Stimulated activated CD4-positive, alpha-beta T cell treated with anti-CD3 and anti-CD28 coated beads, Interleukin-4, amount 100 ng/mL, for 48 hours (primary cell): ENCODE measurements around the gene CRLF2.
"Not testable (repeated sequence)": the region's sequence is repeated elsewhere in the genome, so short reads cannot be mapped to it uniquely, and the experiment has no call there.

Source experiments
- DNase-seq, 2 donors: peaks; one replicate each; pipeline ENCODE4 v3.0.0-alpha.2; 2020; ENCODE audit warnings: low read depth in 2 of 2

The CRLF2 gene

DNA sequence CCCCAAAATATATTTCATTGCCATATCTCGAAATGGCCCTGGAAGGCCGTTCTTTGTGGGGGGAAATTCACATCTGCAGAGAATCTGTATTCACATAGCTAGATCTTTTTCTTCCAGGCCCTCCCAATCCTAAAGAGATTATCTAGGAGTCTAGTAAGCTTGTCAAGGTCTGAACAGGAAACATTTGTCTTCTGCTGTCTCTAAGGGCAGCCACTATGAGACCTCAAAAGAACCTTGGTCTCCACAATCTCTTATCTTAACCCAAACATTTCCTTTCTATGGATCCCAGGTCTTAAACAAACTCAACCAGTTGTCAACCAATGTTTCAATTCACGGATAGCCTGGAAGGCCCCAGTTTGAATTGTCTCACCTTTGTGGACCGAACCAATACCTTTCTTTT, 45.0 kb downstream of the CRLF2 start:
- DNase-seq, result no peak

DNA sequence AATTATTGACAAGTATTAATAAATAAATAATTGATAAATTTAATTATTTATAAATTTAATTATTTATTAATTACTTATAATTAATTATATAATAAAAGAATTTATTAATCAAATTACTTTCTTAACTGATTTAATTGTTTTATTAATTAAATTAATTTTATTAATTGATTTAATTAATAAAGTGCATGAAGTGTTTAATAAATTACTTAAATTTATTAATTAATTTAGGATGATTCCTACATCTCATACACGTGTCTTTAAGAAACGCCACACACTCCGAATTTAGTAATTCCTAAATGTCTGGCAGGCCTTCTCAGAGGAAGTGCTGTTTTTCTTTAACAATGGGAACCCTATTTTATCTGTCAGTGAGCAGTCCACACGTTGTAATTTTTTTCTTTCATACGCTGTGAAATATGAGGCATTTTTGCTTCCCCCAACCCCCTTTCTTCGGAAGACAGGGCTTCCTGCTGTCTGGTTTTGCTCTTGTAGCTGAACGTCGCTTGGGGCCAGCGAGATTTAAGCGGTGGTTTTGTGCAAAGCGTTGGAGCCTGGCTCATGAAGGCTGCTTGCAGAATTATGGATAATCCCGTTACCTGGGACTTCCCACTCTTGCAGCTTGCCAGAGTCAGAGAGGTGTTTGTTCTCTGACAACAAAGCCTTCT, 46.8 kb downstream of the CRLF2 start:
- no peak for DNase-seq

DNA sequence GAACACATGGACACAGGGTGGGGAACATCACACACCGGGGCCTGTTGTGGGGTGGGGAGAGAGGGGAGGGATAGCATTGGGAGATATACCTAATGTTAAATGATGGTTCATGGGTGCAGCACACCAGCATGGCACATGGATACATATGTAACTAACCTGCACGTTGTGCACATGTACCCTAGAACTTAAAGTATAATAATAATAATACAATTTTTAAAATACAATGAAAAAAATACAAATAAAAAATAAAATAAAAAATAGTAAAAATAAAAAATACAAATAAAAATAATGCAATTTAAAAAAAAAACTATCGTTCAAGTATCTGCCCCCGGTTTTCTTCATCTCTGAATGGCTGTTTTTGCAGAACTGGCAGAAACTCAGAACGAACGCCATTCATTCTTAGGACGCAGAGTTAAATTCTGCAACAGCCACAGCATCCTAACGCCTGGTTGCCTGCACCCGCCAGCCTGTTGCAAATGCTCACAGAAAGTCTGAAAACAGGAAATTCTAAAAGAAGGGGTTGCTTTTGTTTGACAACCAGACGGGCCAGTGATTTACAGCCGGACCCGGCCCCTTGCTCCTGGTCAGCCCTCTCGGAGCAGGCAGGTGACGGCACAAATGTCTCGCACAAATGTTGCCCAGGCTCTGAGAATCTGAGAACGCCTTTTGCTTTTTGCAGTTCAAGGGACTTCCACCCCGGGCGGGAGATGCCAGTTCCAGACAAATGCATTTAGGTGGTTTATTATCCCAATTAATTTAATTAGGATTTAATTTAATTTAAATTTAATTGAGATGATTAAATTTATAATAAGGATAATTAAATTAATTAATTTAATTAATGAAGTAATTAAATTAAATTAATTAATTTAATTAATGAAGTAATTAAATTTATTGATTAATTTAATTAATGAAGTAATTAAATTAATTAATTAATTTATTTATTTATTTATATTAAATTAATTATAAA, 47.8 kb downstream of the CRLF2 start:
- DNase-seq, result no peak

DNA sequence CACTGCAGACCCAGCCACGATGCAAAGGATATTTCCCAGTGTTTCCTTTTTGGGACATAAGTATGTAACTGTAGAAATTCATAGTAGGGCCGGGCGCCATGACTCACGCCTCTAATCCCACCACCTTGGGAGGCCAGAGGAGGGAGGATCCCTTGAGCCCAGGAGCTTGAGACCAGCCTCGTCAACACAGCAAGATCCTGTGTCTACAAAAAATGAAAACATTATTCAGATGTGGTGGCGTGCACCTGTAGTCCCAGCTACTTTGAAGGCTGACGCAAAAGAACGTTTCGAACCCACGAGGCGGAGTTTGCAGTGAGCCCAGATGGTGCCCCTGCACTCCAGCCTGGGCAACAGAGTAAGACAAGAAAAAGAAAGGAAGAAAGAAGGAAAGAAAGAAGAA, 49.2 kb downstream of the CRLF2 start:
- no peak for DNase-seq

DNA sequence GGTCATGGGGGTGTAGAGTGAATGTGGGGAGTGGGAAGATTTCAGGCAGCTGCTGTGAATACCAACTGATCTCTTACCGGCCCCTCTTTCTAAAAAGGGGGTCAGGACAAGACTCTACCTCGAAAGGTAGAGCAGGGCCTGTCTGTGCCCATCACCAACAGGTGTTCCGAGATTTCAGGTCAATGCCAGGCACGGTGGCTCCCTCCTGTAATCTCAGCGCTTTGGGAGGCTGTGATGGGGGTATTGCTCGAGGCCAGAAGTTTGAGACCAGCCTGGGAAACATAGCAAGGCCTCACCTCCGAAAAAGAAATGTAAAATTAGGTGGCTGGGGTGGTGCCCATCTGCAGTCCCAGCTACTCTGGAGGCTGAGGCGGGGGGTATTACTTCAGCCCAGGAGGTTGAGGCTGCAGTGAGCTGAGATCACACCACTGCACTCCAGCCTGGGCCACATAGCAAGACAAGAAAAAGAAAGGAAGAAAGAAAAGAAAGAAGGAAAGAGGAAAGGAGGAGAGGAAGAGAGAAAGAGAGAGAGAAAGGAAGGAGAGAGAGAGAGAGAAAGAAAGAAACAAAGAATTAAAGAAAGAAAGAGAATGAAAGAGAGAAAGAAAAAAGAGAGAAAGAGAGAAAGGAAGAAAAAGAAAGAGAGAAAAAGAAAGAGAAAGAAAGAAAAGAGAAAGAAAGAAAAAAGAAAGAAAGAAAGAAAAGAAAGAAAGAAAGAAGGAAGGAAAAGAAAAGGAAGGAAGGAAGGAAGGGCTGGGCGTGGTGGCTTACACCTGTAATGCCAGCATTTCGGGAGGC, 50.1 kb downstream of the CRLF2 start:
- DNase-seq, result no peak

DNA sequence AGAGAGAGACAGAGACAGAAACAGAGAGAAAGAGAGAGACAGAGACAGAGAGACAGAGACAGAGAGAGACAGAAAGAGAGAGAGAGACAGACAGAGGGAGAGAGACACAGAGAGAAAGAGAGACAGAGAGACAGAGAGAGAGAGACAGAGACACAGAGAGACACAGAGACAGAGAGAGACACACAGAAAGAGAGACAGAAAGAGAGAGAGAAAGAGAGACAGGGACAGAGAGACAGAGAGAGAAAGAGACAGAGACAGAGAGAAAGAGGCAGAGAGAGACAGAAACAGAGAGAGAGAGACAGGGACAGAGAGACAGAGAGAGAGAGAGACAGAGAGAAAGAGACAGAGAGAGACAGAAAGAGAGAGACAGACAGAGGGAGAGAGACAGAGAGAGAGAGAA, 52.9 kb downstream of the CRLF2 start:
- DNase-seq, result no peak

DNA sequence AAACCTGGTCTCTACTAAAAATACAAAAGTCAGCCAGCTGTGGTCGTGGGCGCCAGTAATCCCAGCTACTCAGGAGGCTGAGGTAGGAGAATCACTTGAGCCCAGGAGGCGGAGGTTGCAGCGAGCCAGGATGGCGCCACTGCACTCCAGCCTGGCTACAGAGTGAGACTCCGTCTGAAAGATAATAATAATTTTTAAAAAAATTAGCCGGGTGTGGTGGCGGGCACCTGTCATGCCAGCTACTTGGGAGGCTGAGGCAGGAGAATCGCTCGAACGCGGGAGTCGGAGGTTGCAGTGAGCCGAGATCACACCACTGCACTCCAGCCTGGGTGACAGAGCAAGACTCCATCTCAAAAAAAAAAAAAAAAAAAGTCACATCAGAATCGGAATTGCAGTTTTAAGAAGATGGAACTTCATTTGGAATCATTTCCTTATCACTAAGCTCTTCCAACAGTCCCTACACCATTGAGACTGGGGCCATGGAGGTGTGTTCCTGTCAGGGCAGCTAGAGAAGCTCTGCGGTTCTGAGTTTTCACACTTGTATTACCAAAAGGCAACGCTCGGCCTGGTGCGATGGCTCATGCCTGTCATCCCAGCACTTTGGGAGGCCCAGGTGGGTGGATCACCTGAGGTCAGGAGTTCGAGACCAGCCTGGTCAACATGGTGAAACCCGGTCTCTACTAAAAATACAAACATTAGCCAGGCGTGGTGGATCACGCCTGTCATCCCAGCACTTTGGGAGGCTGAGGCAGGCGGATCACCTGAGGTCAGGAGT, 55.6 kb downstream of the CRLF2 start:
- not testable (repeated sequence) for DNase-seq

DNA sequence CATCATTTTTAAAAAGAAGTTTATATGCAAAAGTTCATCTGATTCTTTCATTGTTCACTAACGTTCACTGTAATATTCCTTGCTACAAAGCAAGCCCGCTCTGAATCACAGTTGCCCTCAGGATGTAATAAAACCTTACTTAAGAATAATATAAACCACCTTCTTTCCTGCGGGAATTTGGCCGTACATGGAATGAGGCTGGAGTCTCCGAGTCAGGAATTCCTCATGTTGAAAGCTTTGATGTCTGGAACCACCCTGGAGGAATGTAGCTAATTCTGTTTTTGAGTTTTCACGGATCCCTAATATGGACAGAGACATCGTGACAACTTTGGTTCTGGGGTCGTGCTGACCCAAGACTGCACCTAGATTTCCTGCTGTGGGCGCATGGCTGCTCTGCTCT, 58.5 kb downstream of the CRLF2 start:
- no peak for DNase-seq

DNA sequence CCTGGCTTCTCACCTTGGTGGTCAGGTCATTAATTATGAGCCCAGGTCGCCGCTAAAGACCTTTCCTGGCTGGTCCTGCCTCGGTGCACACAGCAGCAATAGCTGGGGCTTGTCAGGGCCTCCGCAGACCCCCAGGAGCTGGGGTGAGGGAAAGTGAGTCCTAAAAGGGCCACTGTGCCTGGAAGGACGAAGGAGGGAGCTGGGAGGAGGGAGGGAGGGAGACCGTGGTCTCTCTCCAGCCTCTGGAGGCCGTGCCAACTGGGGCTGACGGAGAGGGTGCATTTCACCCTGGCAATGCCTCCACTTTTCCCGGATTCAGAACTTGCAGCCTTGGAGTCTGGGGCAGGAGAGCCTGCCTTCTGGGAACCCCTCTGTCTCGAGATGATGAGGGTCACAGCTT, 60.4 kb downstream of the CRLF2 start:
- no peak for DNase-seq

DNA sequence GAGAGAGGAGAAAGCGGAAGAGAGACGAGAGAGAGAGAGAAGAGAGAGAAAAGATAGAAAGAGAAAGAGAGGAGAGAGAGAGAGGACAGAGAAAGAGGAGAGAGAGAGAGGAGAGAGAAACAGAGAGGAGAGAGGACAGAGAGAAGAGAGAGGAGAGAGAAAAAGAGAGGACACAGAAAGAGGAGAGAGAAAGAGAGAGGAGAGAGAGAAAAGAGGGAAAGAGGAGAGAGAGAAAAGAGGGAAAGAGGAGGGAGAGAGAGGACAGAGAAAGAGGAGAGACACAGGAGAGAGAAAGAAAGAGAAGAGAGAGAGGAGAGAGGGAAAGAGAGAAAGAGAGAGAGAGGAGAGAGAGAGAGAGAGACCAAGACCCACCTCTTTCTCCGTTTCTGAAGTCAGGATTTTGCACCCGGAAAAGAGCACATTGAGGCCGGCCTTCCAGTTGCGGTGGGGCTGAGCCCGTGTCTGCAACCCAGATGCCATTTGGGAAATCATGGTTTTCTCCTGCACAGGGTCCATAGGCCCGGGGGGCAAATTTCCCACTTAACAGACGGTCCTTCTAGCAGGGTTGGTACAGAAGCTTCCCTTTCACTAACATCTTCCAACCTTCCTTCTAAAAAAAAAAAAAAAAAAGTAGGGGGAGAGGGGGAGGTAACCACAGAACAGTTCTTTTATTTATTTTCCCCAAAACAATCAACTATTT, 60.9 kb downstream of the CRLF2 start:
- no peak for DNase-seq

DNA sequence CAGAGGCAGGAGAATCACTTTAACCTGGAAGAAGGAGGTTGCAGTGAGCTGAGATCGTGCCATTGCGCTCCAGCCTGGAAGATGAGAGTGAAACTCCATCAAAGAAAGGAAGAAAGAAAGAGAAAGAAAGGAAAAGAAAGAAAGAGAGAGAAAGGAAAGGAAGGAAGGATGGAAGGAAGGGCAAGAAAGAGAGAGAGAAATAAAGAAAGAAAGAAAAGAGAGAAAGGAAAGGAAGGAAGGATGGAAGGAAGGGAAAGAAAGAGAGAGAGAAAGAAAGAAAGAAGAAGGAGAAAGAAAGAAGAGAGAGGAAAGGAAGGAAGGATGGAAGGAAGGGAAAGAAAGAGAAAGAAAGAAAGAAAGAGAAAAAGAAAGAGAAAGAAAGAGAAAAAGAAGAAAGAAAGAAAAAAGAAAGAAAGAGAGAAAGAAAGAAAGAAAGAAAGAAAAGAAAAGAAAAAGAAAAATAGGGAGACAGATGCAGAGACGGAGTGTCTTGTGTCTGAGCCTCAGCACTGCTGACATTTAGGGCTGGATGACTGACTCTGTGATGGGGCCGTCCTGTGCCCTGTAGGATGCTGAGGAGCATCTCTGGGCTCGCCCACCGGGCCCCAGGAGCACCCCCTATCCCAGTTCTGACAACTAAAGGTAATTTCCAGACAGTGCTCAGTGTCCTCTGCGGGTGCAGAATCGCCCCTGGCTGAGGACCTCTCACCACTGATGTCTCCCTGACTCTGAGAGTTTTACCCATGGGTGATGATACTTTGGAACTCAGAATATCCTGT, 61.7 kb downstream of the CRLF2 start:
- DNase-seq, result no peak

DNA sequence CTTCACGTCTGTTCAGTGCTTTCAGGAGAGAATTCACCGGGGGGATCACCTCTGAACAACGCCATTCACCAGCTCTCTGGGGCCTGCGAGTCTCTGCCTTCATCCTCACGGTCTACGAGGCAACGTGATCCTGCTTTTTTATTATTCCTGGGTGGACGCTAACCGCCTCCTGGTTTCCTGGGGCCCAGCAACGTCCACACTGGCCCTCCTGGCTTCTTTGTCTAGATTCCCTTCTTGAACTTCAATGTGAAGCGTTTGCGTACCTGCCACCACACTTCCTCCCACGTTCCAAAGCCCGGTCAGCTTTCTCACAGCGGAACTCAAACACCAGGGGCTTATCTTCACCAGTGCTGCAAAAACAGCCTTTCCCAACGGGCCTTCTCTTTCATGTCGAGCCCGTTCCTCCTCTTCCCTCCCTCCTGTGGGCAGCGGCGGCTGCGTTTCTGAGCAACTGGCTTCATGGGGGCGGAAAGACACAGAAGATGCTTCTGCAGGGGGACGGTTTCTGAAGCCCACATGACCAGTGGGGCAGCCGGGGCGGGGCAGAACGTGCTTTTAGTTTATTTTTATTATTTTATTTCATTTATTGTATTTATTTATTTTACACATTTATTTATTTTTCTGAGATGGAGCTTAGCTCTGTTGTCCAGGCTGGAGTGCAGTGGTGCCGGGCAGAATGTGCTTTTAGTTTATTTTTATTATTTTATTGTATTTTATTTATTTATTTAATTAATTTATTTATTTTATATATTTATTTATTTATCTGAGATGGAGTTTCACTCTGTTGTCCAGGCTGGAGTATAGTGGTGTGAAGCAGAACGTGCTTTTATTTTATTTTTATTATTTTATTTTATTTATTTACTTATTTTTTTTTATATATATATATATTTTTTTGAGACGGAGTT, 64.6 kb downstream of the CRLF2 start:
- DNase-seq, result no peak

DNA sequence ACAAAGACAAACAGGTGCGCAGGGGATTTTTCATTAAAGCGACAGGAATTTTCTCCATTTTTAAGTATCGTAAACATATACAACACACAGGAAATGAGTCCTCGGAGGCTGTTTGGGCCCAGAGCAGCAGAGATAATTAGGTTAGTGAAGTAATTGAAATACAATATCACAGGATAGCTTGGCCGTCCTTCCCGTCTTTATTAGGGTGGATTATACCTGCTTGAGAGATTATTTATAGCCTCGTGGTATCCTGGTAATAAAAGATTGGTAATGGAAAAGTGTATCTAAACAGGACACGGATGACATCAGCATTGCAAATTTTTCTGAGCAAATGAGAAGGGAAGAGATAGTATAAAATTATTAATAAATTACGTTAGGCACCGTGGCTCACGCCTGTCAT, 68.2 kb downstream of the CRLF2 start:
- no peak for DNase-seq
